Mesenchymal stem cell (in vitro differentiated cells and primary cell): ENCODE results near the gene MYO9A.

Source experiments
- DNase-seq: peaks from one replicate; pipeline ENCODE4 v3.0.0-alpha.2; 2013
- H2AFZ ChIP-seq: one replicate; pipeline ENCODE4 v1.6.1; 2013; ENCODE audit warnings: low read depth, mild to moderate bottlenecking, control low read depth, inconsistent platforms, low read length, moderate library complexity
- H2AK5ac ChIP-seq: 2 replicates; pipeline ENCODE4 v1.6.1; 2013; ENCODE audit warnings: low read length, moderate library complexity, mild to moderate bottlenecking, inconsistent platforms; ENCODE audit not compliant: severe bottlenecking
- H2BK120ac ChIP-seq: one replicate; pipeline ENCODE4 v1.6.1; 2013; ENCODE audit warnings: low read depth, mild to moderate bottlenecking, inconsistent platforms, low read length, moderate library complexity
- H2BK12ac ChIP-seq, 2 experiments: one replicate each; pipeline ENCODE4 v1.6.1; 2013; ENCODE audit warnings: inconsistent platforms in 2 of 2, low read length in 2 of 2, mild to moderate bottlenecking in 2 of 2, moderate library complexity in 2 of 2, control low read depth in 1 of 2
- H2BK15ac ChIP-seq: one replicate; pipeline ENCODE4 v1.6.1; 2013; ENCODE audit warnings: mild to moderate bottlenecking, low read depth, inconsistent platforms; ENCODE audit not compliant: poor library complexity, severe bottlenecking
- H2BK5ac ChIP-seq: 2 replicates; pipeline ENCODE4 v1.6.1; 2013; ENCODE audit warnings: low read depth, mild to moderate bottlenecking, low read length, control low read depth, inconsistent platforms; ENCODE audit not compliant: poor library complexity, severe bottlenecking
- H3K14ac ChIP-seq, 2 experiments: one replicate each; pipeline ENCODE4 v1.6.1; 2013; ENCODE audit warnings: inconsistent platforms in 2 of 2, low read length in 2 of 2, control low read depth in 1 of 2, mild to moderate bottlenecking in 1 of 2, moderate library complexity in 1 of 2
- H3K18ac ChIP-seq, 2 experiments: one replicate each; pipeline ENCODE4 v1.6.1; 2013; ENCODE audit warnings: inconsistent platforms in 2 of 2, low read length in 2 of 2, control low read depth in 1 of 2, low read depth in 1 of 2, mild to moderate bottlenecking in 1 of 2
- H3K23ac ChIP-seq, 2 experiments: one replicate each; pipeline ENCODE4 v1.6.1; 2013; ENCODE audit warnings: inconsistent platforms in 2 of 2, low read length in 2 of 2, mild to moderate bottlenecking in 2 of 2, moderate library complexity in 2 of 2, control low read depth in 1 of 2
- H3K27ac ChIP-seq: 2 replicates; pipeline ENCODE4 v1.5.1; 2013; ENCODE audit warnings: mild to moderate bottlenecking, moderate library complexity, low read length, control low read depth, inconsistent platforms; ENCODE audit not compliant: poor library complexity, severe bottlenecking
- H3K27me3 ChIP-seq, 2 experiments: 2 replicates each; pipeline versions ENCODE4 v1.6.1 to v1.7.0; 2013; ENCODE audit warnings: low read length in 2 of 2, mild to moderate bottlenecking in 2 of 2, moderate library complexity in 2 of 2, control low read depth in 1 of 2, inconsistent platforms in 1 of 2; ENCODE audit not compliant: control insufficient read depth in 1 of 2, insufficient read depth in 1 of 2
- H3K36me3 ChIP-seq, 2 experiments: 2 replicates each; pipeline versions ENCODE4 v1.6.1 to v1.7.0; 2013; ENCODE audit warnings: low read length in 2 of 2, control low read depth in 1 of 2, inconsistent platforms in 1 of 2, low read depth in 1 of 2, mild to moderate bottlenecking in 1 of 2; ENCODE audit not compliant: insufficient read depth in 2 of 2, control insufficient read depth in 1 of 2
- H3K4ac ChIP-seq, 2 experiments: one replicate each; pipeline ENCODE4 v1.6.1; 2013; ENCODE audit warnings: inconsistent platforms in 2 of 2, low read length in 2 of 2, mild to moderate bottlenecking in 2 of 2, moderate library complexity in 2 of 2, control low read depth in 1 of 2, low read depth in 1 of 2
- H3K4me1 ChIP-seq: 2 replicates; pipeline ENCODE4 v1.6.1; 2013; ENCODE audit warnings: low read depth, low read length, control low read depth; ENCODE audit not compliant: control insufficient read depth, insufficient read depth
- H3K4me2 ChIP-seq: 2 replicates; pipeline ENCODE4 v1.6.1; 2013; ENCODE audit warnings: low read length, mild to moderate bottlenecking, inconsistent platforms; ENCODE audit not compliant: poor library complexity, severe bottlenecking
- H3K4me3 ChIP-seq, 2 experiments: 2 replicates each; pipeline versions ENCODE4 v1.5.1 to v1.7.0; 2013; ENCODE audit warnings: low read length in 2 of 2, mild to moderate bottlenecking in 2 of 2, control low read depth in 1 of 2, low read depth in 1 of 2; ENCODE audit not compliant: insufficient read depth in 1 of 2
- H3K79me1 ChIP-seq: replicated peaks from 2 replicates; pipeline ENCODE4 v1.6.1; 2013; ENCODE audit warnings: mild to moderate bottlenecking, control low read depth, low read length, inconsistent platforms; ENCODE audit not compliant: poor library complexity, severe bottlenecking
- H3K9ac ChIP-seq: 2 replicates; pipeline ENCODE4 v1.7.0; 2013; ENCODE audit warnings: mild to moderate bottlenecking, low read length, moderate library complexity
- H3K9me3 ChIP-seq: 2 replicates; pipeline ENCODE4 v1.7.0; 2013; ENCODE audit warnings: mild to moderate bottlenecking, low read length; ENCODE audit not compliant: control insufficient read depth
- H4K8ac ChIP-seq: one replicate; pipeline ENCODE4 v1.6.1; 2013; ENCODE audit warnings: inconsistent platforms, mild to moderate bottlenecking, low read length, moderate library complexity
- H4K91ac ChIP-seq: one replicate; pipeline ENCODE4 v1.6.1; 2013; ENCODE audit warnings: mild to moderate bottlenecking, low read length, inconsistent platforms
- WGBS: methylation state at CpG from one replicate; pipeline ENCODE4 v1.1.7; 2013; ENCODE audit warnings: mixed read lengths; 5-methylcytosine and 5-hydroxymethylcytosine counted together

Gene MYO9A

GRCh38 chr15:72070817-72071447 is 47.0 kb downstream of the MYO9A start:
- Histone ChIP-seq H2BK5ac (no peak overlapping the region), H2BK12ac (no peak overlapping the region), H3K23ac (no peak overlapping the region), H3K27me3 (no peaks in the 10 kb centered on the region), H4K8ac (no peak overlapping the region), H3K4me1 (no peaks in the 10 kb centered on the region), H3K14ac (no peak overlapping the region), H3K4me2 (no peak overlapping the region), H3K18ac (no peak overlapping the region), H3K27ac (no peak overlapping the region), H2BK120ac (no peak overlapping the region), H2BK15ac (no peak overlapping the region), H3K4ac (no peak overlapping the region), H3K79me1 (peaks cover 7% of the 10 kb centered on the region), H3K4me3 (no peak overlapping the region), H2AK5ac (no peak overlapping the region), H3K9ac (no peak overlapping the region), H3K36me3 (no peaks in the 10 kb centered on the region), H2AFZ (no peak overlapping the region), H3K9me3 (no peaks in the 10 kb centered on the region), H4K91ac (no peak overlapping the region)
- 100% methylated on average over 1 of the region's 1 CpG for WGBS
- no peak for DNase-seq

GRCh38 chr15:72068856-72069255 is 49.1 kb downstream of the MYO9A start:
- H3K79me1 ChIP-seq, result peaks cover 6% of the 10 kb centered on the region
- H2BK15ac ChIP-seq, result no peak overlapping the region
- no peak overlapping the region for H3K4me3 ChIP-seq
- H3K4me2 ChIP-seq, result no peak overlapping the region
- no peak overlapping the region for H3K14ac ChIP-seq
- no peak overlapping the region for H2AK5ac ChIP-seq
- H4K8ac ChIP-seq, result no peak overlapping the region
- no peak overlapping the region for H3K27ac ChIP-seq
- no peak for DNase-seq
- no peak overlapping the region for H4K91ac ChIP-seq
- no peaks in the 10 kb centered on the region for H3K4me1 ChIP-seq
- no peaks in the 10 kb centered on the region for H3K9me3 ChIP-seq
- H3K4ac ChIP-seq, result no peak overlapping the region
- H2AFZ ChIP-seq, result no peak overlapping the region
- H2BK120ac ChIP-seq, result no peak overlapping the region
- no peak overlapping the region for H3K23ac ChIP-seq
- no peaks in the 10 kb centered on the region for H3K36me3 ChIP-seq
- no peak overlapping the region for H2BK5ac ChIP-seq
- no peak overlapping the region for H2BK12ac ChIP-seq
- no peaks in the 10 kb centered on the region for H3K27me3 ChIP-seq
- no peak overlapping the region for H3K18ac ChIP-seq
- H3K9ac ChIP-seq, result no peak overlapping the region

- DNase-seq, result no peak
- WGBS, result 93% methylated on average over 2 of the region's 2 CpGs
- Histone ChIP-seq H2AFZ (no peak overlapping the region), H3K4ac (no peak overlapping the region), H3K23ac (no peak overlapping the region), H2BK15ac (no peak overlapping the region), H2BK5ac (no peak overlapping the region), H3K27me3 (no peaks in the 10 kb centered on the region), H3K9me3 (no peaks in the 10 kb centered on the region), H2AK5ac (no peak overlapping the region), H3K4me3 (no peak overlapping the region), H2BK120ac (no peak overlapping the region), H3K27ac (no peak overlapping the region), H3K9ac (no peak overlapping the region), H3K4me1 (no peaks in the 10 kb centered on the region), H3K79me1 (peaks cover 19% of the 10 kb centered on the region), H4K8ac (no peak overlapping the region), H3K14ac (no peak overlapping the region), H3K18ac (no peak overlapping the region), H2BK12ac (no peak overlapping the region), H3K4me2 (no peak overlapping the region), H3K36me3 (peaks cover 0 to 2% of the 10 kb centered on the region in 2 experiments), H4K91ac (no peak overlapping the region)
These were observed 52.1 kb downstream of the MYO9A start for GRCh38 chr15:72065801-72066200.

- Histone ChIP-seq H3K23ac (no peak overlapping the region), H2BK5ac (no peak overlapping the region), H4K8ac (no peak overlapping the region), H2BK15ac (no peak overlapping the region), H4K91ac (no peak overlapping the region), H3K27ac (no peak overlapping the region), H3K4ac (no peak overlapping the region), H3K18ac (no peak overlapping the region), H2BK12ac (no peak overlapping the region), H3K79me1 (peaks cover 19% of the 10 kb centered on the region), H3K4me2 (no peak overlapping the region), H3K36me3 (peaks cover 0 to 5% of the 10 kb centered on the region in 2 experiments), H3K4me3 (no peak overlapping the region), H2AFZ (no peak overlapping the region), H3K9me3 (no peaks in the 10 kb centered on the region), H3K27me3 (no peaks in the 10 kb centered on the region), H3K14ac (no peak overlapping the region), H3K4me1 (no peaks in the 10 kb centered on the region), H2AK5ac (no peak overlapping the region), H3K9ac (no peak overlapping the region), H2BK120ac (no peak overlapping the region)
- DNase-seq, result no peak
These were observed 54.8 kb downstream of the MYO9A start for GRCh38 chr15:72063186-72063585.
